Endodermal cell (in vitro differentiated cells): ENCODE data around the gene FAM149A. TPM values are rescaled to one million over a fixed set of nuclear protein-coding genes. Genes with fewer than 3 reads are reported as not detected.
A peak's percentile ranks its signal among the peaks of the same experiment; 100 is the strongest.

ENCODE experiments used
- DNase-seq: peaks from one replicate; pipeline ENCODE4 v3.0.0-alpha.2; 2017
- H3K27ac ChIP-seq: 2 replicates; pipeline ENCODE4 v1.5.1; 2013; ENCODE audit warnings: mild to moderate bottlenecking, low read depth, low read length, moderate library complexity
- H3K27me3 ChIP-seq: 2 replicates; pipeline ENCODE4 v1.6.1; 2013; ENCODE audit warnings: mild to moderate bottlenecking, low read length, moderate library complexity; ENCODE audit not compliant: insufficient read depth, control insufficient read depth, poor library complexity, severe bottlenecking
- H3K36me3 ChIP-seq: 2 replicates; pipeline ENCODE4 v1.7.0; 2013; ENCODE audit warnings: mild to moderate bottlenecking, low read length, moderate library complexity; ENCODE audit not compliant: control insufficient read depth, insufficient read depth
- H3K4me1 ChIP-seq: one replicate; pipeline ENCODE4 v1.7.0; 2013; ENCODE audit warnings: low read length; ENCODE audit not compliant: control insufficient read depth, insufficient read depth
- H3K4me3 ChIP-seq: 2 replicates; pipeline ENCODE4 v1.5.1; 2013; ENCODE audit warnings: mild to moderate bottlenecking, low read length, moderate library complexity
- H3K9ac ChIP-seq: 2 replicates; pipeline ENCODE4 v1.6.1; 2013; ENCODE audit warnings: mild to moderate bottlenecking, low read length, moderate library complexity; ENCODE audit not compliant: poor library complexity, severe bottlenecking; ENCODE audit errors: extremely low read depth
- H3K9me3 ChIP-seq: 2 replicates; pipeline ENCODE4 v1.6.1; 2013; ENCODE audit warnings: mild to moderate bottlenecking, low read length, moderate library complexity; ENCODE audit not compliant: control insufficient read depth
- H3K27ac Mint-ChIP-seq: 2 replicates; pipeline ENCODE4 v1.8.0; 2020; ENCODE audit warnings: mixed read lengths
- H3K27me3 Mint-ChIP-seq: 2 replicates; pipeline ENCODE4 v1.8.0; 2021; ENCODE audit warnings: mild to moderate bottlenecking, mixed read lengths; ENCODE audit not compliant: insufficient read depth
- H3K36me3 Mint-ChIP-seq: 2 replicates; pipeline ENCODE4 v1.8.0; 2020; ENCODE audit warnings: low read depth, mixed read lengths
- H3K4me1 Mint-ChIP-seq: 2 replicates; pipeline ENCODE4 v1.8.0; 2020; ENCODE audit warnings: mixed read lengths
- H3K4me3 Mint-ChIP-seq: 2 replicates; pipeline ENCODE4 v1.8.0; 2020; ENCODE audit warnings: mild to moderate bottlenecking, moderate library complexity, mixed read lengths
- H3K9me3 Mint-ChIP-seq: 2 replicates; pipeline ENCODE4 v1.8.0; 2020; ENCODE audit warnings: mild to moderate bottlenecking, mixed read lengths
- CTCF ChIP-seq: fragments of 200-600 bp; sonication (generic); conservative IDR thresholded peaks from 2 replicates; pipeline ENCODE4 v1.5.0; 2021; ENCODE audit warnings: antibody characterized with exemption, mild to moderate bottlenecking
- WGBS, 2 experiments: methylation state at CpG; one replicate each; pipeline versions ENCODE4 v1.1.5 to v1.1.7; 2013; ENCODE audit warnings: missing lambda C conversion rate in 2 of 2, mixed read lengths in 1 of 2; ENCODE audit not compliant: insufficient coverage in 1 of 2, insufficient read length in 1 of 2; 5-methylcytosine and 5-hydroxymethylcytosine counted together
- total RNA-seq, 2 donors: library from RNA; stranded (reverse); fragmentation: NEBNext Ultra II Directional in 1 of 2; extraction: Animal tissue kit (Norgen Biotek cat#: 25700) in 1 of 2; gene quantifications; 2 replicates in 1 of 2; 3 replicates in 1 of 2; pipeline ENCODE4 v1.2.1, GENCODE V29; 2021

FAM149A gene
- total RNA-seq, 2 donors from 2014 or later, result 2.4 to 3.3 TPM

GRCh38 chr4:186201535-186202230 is 97.2 kb downstream of the FAM149A start:
- no peaks in the 10 kb centered on the region for H3K27me3 ChIP-seq
- H3K9me3 ChIP-seq, result no peaks in the 10 kb centered on the region
- H3K9ac ChIP-seq, result no peak overlapping the region
- WGBS, 2 experiments, result 66 to 87% methylated on average over 6 to 9 of the region's 9 CpGs
- no peak overlapping the region for H3K4me3 ChIP-seq
- Mint-ChIP-seq H3K27me3 (no peaks in the 10 kb centered on the region), H3K4me1 (no peaks in the 10 kb centered on the region), H3K36me3 (no peaks in the 10 kb centered on the region), H3K9me3 (no peaks in the 10 kb centered on the region), H3K4me3 (no peak overlapping the region), H3K27ac (no peak overlapping the region)
- DNase-seq, result peak; percentile 81
- H3K4me1 ChIP-seq, result no peaks in the 10 kb centered on the region
- H3K36me3 ChIP-seq, result no peaks in the 10 kb centered on the region
- TF ChIP-seq CTCF, result peak; percentile 84
- no peak overlapping the region for H3K27ac ChIP-seq

- H3K9me3 ChIP-seq, result no peaks in the 10 kb centered on the region
- Mint-ChIP-seq H3K9me3 (no peaks in the 10 kb centered on the region), H3K36me3 (no peaks in the 10 kb centered on the region), H3K4me1 (no peaks in the 10 kb centered on the region), H3K27ac (no peak overlapping the region), H3K27me3 (no peaks in the 10 kb centered on the region), H3K4me3 (no peak overlapping the region)
- no peak for TF ChIP-seq CTCF
- 89 to 90% methylated on average over 6 to 8 of the region's 8 CpGs for WGBS, 2 experiments
- H3K4me1 ChIP-seq, result no peaks in the 10 kb centered on the region
- H3K4me3 ChIP-seq, result no peak overlapping the region
- no peaks in the 10 kb centered on the region for H3K27me3 ChIP-seq
- no peak for DNase-seq
- no peaks in the 10 kb centered on the region for H3K36me3 ChIP-seq
- H3K27ac ChIP-seq, result no peak overlapping the region
- H3K9ac ChIP-seq, result no peak overlapping the region
Observed at GRCh38 chr4:186202490-186203140, 98.1 kb downstream of the FAM149A start.

- Mint-ChIP-seq H3K27ac (no peak overlapping the region), H3K4me1 (no peaks in the 10 kb centered on the region), H3K27me3 (no peaks in the 10 kb centered on the region), H3K4me3 (no peak overlapping the region), H3K9me3 (peaks cover 1% of the 10 kb centered on the region), H3K36me3 (no peaks in the 10 kb centered on the region)
- no peak overlapping the region for H3K9ac ChIP-seq
- no peak overlapping the region for H3K27ac ChIP-seq
- H3K4me1 ChIP-seq, result no peaks in the 10 kb centered on the region
- no peaks in the 10 kb centered on the region for H3K36me3 ChIP-seq
- no peak for TF ChIP-seq CTCF
- DNase-seq, result no peak
- WGBS, 2 experiments, result 94 to 97% methylated on average over 12 of the region's 12 CpGs
- H3K27me3 ChIP-seq, result no peaks in the 10 kb centered on the region
- no peak overlapping the region for H3K4me3 ChIP-seq
- no peaks in the 10 kb centered on the region for H3K9me3 ChIP-seq
Observed at GRCh38 chr4:186203406-186203805, 98.9 kb downstream of the FAM149A start.
